HG02571 (cell line): ENCODE results near the gene TAAR1.
"Not testable (repeated sequence)": the region's sequence is repeated elsewhere in the genome, so short reads cannot be mapped to it uniquely, and the experiment has no call there.

Experiments used
- ATAC-seq: cut with Tn5 transposase; IDR thresholded peaks from one replicate; pipeline ENCODE4 v1.9.1; 2021; ENCODE audit warnings: mild to moderate bottlenecking, moderate library complexity; ENCODE audit not compliant: unreplicated experiment

TAAR1 gene

DNA sequence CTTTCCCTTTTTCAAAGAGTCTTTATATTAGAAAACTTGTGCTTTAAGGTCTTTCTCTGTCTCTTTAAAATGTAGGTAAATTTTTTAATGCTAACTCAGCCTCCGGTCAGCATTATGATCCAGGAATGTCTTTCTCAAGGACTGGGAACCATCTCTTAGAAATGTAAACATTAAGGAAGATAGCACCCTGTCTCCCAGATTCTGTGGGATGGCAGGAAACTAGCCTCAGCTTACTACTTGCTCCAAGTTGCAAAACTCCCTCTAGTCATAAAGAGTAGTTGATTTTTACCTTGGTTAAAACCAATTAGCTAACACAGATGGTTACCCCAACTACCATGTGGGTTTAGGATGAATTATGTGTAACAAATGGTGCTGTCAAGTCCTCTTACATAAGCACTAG lies 4.7 kb upstream of the TAAR1 start:
- ATAC-seq, result no peak

DNA sequence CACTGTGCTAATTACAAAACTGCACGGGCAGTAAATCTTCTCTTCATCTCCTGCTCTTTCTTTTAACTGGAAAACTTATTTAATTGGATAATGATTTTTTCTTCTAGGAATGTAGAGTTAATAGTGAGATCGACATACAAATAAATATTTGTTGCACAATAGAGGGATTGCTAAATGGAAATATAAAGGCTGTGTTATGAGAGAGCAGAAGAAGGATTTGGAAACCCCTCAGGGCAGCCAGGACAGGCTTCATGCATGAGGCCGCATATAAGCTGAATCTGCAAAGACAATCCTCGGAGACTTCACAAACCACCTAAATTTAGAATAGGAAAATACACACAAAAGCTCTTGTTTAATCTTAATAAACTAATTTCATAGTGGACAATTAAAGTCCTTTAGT lies 2.9 kb upstream of the TAAR1 start:
- ATAC-seq, result no peak

DNA sequence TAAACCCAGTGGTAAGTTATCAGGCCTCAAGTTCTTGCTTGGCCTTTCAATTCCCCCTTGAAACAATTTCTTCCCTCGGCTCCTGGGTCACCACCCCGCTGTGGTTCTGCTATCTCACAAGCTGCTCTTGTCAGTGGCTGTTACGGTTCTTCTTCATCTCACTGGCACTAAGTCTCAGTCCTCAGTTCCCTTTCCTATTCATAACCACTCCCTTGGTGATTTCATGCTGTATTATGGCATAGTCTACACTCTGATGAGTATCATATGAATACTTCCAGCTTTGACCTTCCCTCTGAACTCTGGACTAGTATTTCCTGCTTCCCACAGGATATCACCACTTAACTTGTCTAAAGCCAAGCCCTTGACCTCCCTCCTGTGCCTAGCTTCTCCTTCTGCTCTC lies 7.9 kb downstream of the TAAR1 start:
- no peak for ATAC-seq

DNA sequence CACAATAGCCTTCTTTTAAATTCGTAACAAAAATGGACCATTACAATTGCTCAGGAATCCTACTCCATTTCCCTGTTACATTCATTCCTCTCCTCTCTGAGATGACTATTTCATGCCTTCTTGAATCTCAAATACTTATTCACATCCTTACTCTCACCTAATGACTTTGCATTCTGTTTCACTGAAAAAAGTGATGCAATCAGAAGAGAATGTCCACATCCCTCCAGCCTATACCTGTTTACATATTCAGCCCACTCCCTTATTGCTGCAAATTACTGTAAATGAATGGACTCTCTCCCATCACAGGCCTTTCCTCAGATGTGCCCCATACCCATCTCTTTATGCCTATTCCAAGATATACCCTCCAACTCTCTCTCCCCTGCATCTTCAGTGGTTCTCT lies 8.6 kb downstream of the TAAR1 start:
- ATAC-seq, result no peak

DNA sequence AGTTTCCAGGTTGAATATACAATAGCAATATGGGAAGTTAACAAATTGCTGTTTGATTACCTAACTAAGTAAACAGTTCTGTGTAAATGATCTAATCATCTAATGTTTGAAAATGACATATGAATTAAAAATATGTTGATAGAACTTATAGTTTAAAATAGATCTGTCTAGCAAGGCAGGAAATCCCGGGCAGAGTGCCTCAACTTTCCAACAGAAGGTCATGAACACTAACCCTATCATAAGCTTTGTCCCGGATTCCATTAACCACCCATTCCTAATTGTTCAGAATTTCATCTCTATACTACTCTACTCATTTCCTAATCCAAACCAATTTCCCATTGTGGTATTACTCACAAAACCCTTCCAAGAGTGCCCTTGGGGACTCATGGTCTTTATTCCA lies 10.2 kb downstream of the TAAR1 start:
- ATAC-seq, result no peak

DNA sequence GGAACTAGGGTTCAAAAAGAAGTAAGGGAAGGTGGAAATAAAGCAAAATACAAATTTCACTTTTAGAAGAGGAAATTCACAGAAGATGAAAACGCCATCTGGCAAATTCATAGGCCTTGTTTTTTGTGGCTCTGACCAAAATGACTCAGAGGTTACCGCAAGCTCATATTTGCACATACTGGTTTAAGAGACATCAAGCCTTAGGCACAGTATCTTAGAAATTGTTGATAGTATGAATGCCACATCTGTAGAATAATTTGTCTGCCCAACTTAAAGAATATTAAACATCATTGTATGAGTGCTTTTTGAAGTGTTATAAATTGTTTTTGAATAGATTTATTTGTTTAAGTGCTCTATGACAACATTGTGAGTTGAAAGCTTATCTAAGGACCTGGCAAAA lies 10.6 kb downstream of the TAAR1 start:
- peak; percentile 82 for ATAC-seq

DNA sequence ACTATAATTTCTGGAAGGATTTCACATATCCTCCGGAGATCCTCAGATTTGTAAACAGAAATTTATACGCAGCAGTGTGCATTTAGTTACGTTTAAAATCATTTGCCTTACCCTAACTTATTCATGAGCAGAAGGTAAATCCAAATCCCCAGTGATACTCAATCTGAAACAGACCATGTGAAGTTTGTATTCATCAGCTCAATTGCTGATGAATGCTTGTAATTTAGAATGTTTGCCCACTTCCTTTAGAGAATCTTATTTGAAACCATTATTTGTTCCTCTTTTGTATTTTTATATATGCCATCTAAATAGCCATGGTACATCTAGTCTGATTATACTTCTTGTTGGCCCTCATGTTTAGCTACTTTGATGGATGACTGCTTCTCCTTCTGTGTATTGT lies 15.4 kb downstream of the TAAR1 start:
- ATAC-seq, result no peak

DNA sequence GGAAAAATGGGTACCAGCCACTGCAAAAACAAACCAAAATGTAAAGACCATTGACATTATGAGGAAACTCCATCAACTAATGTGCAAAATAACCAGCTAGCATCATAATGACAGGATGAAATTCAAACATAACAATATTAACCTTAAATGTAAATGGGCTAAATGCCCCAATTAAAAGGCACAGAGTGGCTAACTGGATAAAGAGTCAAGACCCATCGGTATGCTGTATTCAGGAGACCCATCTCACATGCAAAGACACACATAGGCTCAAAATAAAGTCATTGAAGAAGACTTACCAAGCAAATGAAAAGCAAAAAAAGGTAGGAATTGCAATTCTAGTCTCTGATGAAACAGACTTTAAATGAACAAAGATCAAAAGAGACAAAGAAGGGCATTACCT lies 21.8 kb downstream of the TAAR1 start:
- ATAC-seq, result not testable (repeated sequence)

DNA sequence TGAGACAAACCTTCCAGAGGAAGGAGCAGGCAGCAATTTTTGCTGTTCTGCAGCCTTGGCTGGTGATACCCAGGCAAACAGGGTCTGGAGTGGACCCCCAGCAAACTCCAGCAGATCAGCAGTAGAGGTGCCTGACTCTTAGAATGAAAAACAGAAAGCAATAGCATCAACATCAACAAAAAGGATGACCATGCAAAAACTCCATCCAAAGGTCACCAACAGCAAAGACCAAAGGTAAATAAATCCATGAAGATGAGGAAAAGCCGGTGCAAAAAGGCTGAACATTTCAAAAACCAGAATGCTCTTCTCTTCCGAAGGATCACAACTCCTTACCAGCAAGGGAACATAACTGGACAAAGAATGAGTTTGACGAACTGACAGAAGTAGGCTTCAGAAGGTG lies 23.1 kb downstream of the TAAR1 start:
- ATAC-seq, result not testable (repeated sequence)

DNA sequence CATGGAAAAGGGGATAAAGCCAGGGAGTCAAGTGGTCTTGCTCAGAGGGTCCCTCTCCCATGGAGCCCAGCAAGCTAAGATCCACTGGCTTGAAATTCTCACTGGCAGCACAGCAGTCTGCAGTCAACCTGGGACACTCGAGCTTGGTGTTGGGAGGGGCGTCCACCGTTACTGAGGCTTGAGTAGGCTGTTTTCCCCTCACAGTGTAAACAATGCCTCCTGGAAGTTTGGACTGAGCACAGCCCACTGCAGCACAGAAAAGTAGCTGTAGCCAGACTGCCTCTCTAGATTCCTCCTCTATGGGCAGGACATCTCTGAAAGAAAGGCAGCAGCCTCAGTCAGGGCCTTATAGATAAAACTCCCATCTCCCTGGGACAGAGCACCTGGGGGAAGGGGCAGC lies 23.7 kb downstream of the TAAR1 start:
- not testable (repeated sequence) for ATAC-seq

DNA sequence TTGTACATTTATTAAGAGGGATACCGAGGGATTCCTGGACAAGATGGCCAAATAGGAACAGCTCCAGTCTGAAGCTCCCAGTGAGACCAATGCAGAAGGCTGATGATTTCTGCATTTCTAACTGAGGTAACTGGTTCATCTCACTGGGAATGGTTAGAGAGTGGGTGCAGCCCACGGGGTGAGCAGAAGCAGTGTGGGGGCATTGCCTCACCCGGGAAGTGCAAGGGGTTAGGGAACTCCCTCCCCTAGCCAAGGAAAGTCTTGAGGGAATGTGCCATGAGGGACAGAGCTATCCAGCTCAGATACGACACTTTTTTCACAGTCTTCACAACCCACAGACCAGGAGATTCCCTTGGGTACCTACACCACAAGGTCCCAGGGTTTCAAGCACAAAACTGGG lies 24.2 kb downstream of the TAAR1 start:
- ATAC-seq, result no peak

DNA sequence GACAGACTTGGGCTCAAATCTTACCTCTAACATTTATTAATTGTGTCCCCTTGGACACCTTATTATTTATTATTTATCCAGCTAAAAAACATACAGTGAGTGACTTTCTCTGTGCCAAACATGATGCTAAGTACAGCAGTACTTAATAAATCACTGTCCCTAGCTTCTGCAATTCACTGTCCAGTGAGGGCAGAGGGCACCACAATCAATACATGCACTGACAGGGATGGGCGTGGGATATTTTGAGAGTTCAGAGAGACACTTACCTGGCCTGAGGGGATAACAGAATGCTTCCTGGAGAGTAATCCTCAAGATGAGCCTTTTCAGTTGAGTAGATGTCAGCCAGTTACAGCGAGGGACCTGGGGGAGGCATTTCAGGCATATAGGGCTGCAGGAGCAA lies 25.6 kb downstream of the TAAR1 start:
- ATAC-seq, result no peak

DNA sequence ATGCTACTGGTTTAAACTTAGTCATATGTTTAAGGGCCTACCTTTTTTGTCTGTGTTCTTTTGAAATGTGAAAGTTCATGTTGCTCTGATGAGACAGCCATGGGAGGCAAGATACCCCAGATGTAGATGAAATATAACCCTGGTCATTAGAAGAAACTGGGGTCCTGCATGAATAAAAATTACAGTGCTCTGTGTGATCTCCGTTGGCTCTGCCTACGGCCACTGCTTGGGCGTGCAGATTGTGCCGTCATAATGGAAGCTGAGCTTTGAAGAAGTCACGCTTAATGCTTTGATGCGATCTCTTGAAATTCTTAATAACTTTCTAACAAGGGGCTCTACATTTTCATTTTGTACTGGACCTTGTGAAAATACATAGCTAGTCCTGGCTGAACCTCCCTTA lies 34.8 kb downstream of the TAAR1 start, which contains the start of gene TAAR2:
Gene TAAR2, minus strand, starts transcription at position 101 of the 400 bp plus-strand sequence. Its CDS starts 0 bp downstream, at position 101.
- ATAC-seq, result no peak

DNA sequence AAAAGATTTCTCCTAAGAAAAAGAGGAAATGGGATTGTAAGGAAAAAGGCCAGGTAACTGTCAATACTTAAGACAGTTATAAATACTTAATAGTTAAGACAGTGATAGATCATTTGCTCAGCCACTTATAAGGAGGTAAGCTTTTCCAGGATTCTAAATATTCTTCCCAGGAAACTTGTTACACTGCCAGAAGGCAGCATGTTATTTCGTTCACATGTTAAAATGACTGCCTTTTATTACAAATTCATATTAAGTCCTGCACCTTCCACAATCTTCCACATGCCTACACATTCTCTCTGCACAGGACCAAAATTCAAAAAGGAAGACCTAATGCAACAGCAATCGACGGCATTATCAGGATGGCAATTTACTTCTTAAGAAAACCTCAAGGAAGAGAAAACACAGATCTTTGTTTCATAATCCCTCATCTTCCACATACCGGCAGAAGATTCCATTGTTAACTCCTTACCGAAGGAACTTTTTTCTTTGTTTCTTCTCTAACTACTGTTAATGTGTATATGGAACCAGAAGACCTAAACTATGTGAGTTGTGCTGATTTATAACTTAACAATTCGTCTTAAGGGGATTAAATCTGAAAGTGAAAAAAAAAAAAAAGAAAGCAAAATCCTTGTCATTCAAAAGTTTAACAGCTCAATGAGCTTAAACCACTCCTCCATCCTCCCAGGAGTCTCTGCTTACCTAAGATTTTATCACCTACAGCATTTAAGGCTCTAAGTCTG lies 35.7 kb downstream of the TAAR1 start:
- no peak for ATAC-seq

DNA sequence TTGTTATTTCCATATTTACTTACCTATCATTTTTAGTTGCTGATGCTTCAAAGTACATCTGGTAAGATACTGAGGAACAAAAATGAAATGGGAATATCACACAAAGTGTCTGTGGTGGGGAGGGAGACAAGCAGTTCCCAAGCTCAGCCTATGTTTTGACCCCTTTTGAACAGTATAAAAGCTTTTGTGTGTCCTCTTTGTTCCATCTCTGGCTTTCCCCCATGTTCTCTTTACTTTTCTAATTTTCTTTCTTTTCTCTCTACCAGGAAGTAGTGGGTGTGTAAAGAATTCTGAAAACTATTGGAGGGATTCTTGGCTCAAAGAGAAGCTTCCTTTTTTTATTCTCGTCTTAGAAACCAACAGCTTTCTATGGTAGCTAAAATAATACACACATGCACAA lies 42.3 kb downstream of the TAAR1 start:
- no peak for ATAC-seq

DNA sequence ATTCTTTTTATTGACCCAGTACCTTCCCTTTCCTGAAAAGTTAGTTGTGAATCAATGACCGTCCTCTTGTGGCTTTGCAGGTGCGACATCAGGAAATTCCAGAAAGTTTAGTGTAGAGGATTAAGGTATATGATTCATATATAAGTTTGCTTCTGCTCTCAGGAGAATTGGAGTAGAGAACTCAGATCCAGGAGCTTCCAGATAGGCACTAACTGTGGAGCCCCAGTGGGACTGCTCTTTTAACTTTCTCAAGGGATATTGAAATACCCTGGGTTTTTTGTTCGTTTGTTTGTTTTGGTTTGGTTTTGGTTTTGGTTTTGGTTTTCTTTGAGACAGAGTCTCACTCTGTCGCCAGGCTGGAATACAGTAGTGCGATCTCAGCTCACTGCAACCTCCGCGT lies 44.4 kb downstream of the TAAR1 start:
- no peak for ATAC-seq

DNA sequence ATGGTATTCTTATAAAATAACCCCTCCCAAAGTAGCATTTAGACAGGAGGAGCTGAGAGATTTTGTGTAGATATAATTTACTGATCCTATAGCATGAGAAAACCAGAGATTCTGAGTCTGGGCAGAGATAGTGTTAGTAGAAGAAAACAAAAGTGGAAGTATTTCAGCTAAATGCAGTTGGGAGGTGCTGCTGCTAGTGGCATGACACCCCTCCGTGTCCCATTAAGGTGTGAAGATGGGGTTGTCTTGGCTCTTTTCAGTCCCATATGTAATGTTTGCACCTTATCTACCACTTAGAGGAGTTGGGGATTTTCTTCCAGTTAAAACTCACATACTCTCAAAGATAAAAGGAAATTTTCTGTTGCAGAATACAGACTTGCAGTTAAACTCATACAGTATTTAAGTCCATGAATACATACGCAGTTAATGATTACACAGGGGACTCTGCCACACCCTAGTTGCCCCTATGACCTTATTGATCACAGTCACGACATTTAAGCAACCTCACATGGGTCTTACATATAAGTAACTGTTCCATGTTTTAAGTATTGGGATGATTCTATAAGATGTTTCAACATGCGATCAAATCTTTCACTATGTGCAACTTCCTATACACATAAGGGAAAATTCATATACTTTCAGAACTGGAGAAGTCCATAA lies 46.4 kb downstream of the TAAR1 start:
- no peak for ATAC-seq

DNA sequence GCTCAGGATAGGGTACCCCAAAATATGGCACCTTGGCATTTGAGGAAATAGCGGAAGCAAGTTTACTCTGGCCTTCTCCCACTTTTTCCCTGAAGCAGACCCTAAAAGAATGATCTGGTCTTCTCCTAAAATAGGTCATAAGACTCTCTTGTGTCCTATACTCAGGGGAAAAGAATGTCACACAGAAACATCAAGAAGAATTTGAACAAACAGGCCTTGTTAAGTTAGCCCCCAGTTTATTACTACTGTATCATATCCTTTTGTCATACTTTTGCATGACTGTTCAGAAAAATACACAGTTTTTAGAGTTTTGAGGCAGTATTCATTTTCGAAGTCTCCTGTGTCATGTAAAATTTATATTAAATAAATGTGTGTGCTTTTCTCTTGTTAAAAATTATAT lies 47.4 kb downstream of the TAAR1 start:
- no peak for ATAC-seq

DNA sequence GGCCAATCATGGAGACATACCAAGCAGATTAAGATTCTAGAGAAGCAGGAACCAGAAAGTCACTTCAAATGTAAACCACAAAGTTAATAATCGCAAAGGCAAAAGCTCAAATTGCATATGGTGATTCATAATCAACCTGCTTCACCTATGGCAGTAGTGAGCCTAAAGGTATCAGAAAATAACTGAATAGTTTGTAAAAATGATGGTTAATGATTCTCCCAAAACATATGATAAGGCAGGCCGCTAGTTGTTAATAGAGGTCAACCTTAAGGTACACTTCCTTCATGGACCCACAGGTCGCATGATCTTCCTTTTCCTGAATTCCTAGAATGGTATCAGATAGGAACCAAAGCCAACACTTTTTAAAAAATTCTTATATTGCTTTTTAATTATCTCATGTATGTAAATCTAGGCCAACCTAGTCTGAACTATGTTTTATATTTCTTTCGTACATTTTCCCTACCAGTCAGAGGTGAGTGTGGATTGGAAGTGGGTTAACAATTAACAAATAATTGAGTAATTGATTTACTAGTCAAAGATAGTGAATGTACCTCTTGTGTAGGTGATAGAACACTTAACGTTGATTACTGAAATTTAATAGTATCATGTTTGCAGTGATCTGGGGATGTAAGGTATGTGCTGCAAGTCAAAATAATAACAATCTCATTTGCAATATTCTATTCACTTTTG lies 51.3 kb downstream of the TAAR1 start:
- ATAC-seq, result no peak

DNA sequence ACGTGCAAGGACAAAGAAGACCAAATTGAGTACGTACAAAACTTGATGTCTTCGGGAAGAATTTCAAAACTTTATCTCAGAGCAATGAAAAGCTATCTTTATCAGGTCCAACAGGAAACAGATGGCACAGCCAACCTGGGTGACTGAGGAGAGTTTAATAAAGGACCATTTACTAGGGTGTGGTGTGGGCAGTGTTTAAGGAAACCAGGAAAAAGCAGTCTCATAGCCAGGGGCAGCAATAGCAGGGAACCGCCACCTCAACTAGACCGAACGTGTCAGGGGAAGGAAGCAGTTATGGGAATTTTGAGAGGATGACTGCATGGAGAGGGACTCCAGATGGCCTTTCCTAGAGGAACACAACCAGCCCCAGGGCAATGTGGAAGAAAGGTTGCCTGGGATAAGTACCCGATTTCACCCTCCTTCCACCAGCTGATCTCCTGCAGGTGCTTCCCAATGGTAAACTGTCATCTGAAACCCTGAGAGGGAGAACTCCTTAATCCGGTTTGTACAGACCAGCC lies 54.3 kb downstream of the TAAR1 start:
- ATAC-seq, result no peak

DNA sequence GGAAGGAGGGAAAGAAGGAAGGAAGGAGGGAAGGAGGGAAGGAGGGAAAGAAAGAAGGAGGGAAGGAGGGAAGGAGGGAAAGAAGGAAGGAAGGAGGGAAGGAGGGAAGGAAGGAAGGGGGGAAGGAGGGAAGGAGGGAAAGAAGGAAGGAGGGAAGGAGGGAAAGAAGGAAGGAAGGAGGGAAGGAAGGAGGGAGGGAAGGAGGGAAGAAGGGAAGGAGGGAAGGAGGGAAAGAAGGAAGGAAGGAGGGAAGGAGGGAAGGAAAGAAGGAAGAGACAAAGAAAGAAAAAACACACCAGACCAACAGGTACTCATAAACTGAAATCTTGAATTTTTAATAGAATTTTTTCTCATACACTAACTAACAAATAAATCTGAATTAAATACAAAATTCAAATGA lies 58.1 kb downstream of the TAAR1 start:
- not testable (repeated sequence) for ATAC-seq

DNA sequence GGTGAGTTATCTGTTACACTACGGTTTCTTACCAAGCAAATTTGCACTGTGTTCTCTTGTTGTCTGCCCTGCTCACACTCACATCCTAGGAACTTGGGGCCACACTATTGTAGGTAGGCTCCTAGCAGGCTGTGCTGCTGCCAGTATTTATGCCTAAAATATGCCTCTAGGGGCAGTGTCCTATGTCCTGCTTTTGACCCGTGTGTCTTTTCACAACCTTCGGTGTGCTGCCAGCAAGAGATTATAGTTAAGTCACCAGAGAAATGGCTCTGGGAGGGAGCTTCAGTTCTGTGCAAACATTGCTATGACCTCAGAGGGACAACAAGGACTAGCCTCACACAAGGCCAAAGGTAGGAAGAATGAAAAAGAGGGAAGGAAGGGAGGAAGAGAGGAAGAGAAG lies 60.5 kb downstream of the TAAR1 start:
- no peak for ATAC-seq
